T-helper 9 cell (primary cell): ENCODE measurements around the gene CRCP.
"Not testable (repeated sequence)": the region's sequence is repeated elsewhere in the genome, so short reads cannot be mapped to it uniquely, and the experiment has no call there.

Source experiments
- DNase-seq: peaks from one replicate; pipeline ENCODE4 v3.0.0-alpha.2; 2020

CRCP gene

GRCh38 chr7:66157060-66157459 is 42.4 kb downstream of the CRCP start:
- DNase-seq = no peak

DNA sequence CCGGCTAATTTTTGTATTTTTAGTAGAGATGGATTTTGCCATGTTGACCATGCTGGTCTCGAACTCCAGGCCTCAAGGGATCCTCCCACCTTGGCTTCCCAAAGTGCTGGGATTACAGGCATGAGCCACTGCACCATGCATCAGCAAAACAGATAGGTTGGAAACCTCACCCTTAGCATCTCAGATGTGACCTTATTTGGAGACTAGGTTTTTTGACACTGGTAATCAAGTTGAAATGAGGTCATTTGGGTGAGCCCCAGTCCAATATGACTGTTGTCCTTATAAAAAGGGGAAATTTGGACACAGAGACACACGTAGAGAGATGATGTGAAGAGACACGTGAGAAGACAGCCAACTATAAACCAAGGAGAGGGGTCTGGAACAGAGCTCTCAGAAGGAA is 48.0 kb downstream of the CRCP start:
- DNase-seq = no peak

DNA sequence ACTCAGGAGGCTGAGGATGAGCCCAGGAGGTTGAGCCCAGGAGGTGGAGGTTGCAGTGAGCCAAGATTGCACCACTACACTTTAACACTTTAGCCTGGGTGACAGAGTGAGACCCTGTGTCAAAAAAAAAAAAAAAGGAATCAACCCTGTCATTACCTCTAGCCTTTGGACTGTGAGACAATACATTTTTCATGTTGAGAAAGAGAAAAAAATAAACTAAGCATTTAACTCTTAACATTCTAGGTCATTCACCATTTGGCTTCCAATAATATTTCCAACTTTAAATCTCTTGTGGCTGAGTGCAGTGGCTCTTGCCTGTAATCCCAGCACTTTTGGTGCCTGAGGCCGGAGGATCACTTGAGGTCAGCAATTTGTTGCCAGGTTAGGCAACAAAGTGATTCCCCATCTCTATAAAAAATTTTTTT is 48.6 kb downstream of the CRCP start:
- no peak for DNase-seq

DNA sequence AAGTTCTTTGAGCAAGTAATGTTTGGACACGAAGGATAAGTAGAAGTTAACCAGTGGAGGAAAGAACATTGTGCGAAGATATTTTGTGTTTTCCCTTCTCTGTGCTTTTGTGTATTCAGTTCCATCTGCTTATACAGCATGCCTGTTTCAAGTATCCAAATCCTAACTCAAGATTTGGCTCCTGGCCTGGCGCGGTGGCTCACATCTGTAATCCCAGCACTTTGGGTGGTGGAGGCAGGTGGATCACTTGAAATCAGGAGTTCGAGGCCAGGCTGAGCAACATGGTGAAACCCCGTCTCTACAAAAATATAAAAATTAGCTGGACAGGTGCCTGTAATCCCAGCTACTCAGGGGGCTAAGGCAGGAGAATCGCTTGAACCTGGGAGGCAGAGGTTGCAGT is 49.7 kb downstream of the CRCP start:
- DNase-seq = no peak

DNA sequence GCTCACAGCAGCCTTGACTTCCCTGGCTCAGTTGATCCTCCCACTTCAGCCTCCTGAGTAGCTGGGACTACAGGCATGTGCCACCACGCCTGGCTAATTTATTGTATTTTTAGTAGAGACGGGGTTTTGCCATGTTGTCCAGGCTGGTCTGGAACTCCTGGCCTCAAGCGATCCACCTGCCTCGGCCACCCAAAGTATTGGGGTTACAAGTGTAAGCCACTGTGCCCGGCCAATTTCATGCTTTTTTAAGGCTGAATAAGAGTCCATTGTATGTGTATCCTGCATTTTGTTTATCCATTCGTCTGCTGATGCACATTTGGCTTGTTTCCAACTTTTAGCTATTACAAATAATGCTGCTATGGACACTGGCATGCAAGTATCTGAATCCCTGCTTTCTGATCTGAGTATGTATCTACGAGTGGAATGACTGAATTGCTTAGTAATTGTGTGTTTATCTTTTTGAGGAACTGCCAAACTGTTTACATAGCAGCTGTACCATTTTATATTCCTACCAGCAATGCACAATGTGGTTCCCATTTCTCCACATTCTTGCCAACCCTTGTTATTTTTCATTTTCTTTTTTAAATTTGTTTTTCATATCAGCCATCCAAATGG is 53.2 kb downstream of the CRCP start:
- no peak for DNase-seq

DNA sequence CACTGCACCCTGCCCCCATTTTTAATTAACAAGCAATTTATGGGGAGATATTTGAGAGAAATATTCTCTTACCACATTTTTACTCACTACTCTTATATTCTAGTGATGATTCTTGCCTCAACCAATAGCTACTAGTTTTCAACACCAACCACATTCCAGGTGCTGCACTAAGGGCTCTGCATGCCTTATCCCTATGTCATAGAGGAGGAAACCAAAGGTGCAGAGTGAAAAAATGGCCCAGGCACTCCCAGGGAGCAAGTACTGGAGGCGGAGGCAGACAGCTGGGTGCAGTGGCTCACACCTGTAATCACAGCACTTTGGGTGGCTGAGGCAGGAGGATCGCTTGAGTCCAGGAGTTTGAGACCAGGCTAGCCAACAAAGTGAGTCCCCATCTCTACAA is 55.0 kb downstream of the CRCP start:
- no peak for DNase-seq

GRCh38 chr7:66170309-66171231 is 55.9 kb downstream of the CRCP start:
- no peak for DNase-seq

DNA sequence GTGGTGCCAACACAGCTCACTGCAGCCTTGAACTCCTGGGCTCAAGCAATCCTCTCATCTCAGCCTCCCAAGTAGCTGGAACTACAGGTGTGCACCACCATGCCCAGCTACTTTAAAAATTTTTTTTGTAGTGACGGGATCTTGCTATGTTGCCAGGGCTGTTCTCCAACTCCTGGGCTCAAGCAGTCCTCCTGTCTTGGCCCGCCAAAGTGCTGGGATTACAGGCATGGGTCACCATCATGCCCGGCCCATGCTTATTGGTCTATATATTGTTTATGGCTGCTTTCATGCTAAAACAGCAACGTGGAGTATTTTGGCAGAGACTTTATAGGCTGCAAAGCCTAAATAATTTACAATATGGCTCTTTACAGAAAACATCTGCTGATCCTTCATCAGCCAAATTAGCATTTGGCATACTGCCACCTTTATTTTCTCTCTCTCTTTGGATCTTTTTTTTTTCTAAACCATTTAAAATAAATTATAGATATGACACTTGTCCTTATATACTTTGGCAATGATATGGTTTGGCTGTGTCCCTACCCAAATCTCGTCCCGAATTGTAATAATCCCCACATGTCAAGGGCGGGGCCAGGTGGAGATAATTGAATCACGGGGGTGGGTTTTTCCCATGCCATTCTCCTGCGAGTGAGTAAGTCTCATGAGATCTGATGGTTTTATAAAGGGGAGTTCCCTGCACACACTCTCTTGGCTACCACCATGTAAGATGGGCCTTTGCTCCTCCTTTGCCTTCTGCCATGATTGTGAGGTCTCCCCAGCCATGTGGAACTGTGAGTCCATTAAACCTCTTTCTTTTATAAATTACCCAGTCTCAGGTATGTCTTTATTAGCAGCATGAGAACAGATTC is 58.1 kb downstream of the CRCP start:
- not testable (repeated sequence) for DNase-seq

- DNase-seq = no peak
Measured at GRCh38 chr7:66173856-66174255, 59.2 kb downstream of the CRCP start.

DNA sequence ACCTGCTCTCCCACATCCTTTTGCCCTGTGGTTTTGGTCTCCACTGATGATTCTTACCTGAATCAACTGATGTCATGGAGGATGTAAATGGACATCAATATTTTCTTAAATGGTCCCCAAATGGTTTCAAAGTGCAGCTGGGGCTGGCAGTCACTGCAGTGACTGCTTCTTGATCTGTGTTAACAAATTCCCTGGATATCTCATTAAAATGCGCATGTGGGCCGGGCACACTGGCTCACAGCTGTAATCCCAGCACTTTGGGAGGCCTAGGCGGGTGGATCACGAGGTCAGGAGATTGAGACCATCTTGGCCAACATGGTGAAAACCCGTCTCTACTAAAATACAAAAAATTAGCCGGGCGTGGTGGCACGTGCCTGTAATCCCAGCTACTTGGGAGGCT is 60.4 kb downstream of the CRCP start:
- DNase-seq = not testable (repeated sequence)

DNA sequence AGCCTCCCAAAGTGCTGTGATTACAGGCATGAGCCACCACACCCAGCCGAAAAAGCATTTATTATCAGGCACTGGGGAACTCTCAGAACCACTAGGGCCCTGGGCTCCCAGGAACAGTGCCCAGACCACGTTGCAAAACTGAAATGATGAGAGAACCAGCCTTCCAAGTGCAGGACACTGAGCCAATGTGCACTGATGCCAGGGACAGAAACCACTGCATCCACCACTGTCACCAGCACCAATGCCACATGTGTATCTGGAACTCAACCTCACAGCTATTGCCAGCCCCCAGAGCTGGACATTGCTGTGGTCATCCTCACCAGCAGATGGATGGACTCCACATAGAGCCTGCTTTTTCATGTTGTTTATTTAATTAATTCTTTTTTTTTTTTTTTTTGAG is 62.3 kb downstream of the CRCP start:
- DNase-seq = no peak

DNA sequence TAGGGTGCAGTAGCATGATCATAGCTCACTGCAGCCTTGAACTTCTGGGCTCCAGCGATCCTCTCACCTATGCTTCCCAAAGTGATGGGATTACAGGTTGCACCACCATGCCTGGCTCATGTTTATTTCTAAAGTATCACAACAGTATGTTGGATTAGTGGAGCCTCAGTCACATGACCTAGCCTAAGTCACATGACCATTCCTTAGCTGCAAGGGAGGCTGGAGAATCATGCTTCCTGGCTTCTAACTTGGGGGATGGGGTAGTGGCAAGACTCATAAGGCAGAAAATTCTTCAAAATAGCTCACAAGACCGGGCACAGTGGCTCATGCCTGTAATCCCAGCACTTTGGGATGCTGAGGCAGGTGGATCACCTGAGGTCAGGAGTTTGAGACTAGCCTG is 63.6 kb downstream of the CRCP start:
- DNase-seq = no peak

GRCh38 chr7:66181329-66181728 is 66.7 kb downstream of the CRCP start:
- DNase-seq = no peak

DNA sequence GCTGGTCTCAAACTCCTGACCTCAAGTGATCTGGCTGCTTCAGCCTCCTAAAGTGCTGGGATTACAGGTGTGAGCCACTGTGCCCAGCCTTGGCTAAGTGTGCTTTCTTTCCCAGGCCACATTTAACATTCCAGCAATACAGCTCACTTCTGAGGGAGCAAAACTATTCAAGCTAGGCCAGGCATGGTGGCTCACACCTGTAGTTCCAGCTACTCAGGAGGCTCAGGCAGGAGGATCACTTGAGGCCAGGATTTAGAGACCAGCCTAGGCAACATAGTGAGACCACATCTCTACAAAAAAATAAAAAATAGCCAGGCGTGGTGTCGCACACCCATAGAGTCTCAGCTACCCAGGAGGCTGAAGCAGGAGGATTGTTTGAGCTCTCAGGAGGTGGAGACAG is 67.2 kb downstream of the CRCP start:
- DNase-seq = no peak

DNA sequence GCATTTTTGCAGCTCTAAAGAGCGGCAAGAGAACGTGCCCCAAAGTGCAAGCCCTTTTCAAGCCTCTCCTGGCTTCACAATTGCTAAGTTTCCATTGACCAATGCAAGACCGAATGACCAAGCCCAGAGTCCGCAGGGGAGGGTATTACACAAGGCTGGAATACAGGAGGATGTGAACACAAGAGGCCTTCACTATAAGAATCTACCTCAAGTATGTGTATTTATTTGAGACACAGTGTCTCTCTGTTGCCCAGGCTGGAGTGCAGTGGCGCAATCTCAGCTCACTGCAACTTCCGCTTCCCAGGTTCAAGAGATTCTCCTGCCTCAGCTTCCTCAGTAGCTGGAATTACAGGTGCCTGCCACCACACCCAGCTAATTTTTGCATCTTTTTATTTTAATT is 68.3 kb downstream of the CRCP start:
- no peak for DNase-seq

DNA sequence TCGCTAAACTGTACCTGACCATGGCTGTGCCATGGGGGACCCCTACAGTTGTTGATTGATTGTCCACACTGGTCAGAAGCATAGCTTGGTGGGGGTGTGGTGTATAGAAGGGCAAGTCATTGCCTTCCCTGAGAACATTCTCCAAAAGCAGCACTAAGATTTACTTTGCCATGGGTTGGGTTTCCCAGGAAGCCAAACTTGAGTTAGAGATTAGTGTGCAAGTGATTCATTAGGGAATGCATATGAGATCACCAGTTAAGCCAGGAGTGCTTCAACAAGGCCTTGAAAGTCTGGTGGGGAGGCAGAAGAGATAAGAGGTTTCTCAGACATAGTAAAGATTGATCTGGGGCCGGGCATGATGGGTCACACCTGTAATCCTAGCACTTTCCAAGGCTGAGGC is 69.1 kb downstream of the CRCP start:
- no peak for DNase-seq

DNA sequence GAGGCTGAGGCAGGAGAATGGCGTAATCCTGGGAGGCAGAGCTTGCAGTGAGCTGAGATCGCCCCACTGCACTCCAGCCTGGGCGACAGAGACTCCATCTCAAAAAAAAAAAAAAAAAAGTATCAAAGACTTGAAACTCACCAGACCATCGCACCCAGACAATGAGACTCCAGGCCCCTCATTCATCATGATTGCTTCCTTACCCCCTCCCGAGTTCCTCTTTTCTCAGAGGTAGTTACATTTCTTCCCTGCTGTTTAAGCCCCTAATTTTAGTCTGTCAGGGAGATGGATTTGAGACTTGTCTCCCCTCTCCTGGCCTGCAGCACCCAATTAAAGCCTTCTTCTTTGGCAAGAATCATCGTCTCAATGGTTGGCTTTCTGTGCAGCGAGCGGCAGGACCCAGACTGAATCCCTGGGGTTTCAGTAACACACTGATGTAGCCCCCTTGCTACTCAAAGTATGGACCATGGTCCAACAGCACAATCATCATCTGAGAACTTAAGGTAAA is 71.1 kb downstream of the CRCP start:
- no peak for DNase-seq

DNA sequence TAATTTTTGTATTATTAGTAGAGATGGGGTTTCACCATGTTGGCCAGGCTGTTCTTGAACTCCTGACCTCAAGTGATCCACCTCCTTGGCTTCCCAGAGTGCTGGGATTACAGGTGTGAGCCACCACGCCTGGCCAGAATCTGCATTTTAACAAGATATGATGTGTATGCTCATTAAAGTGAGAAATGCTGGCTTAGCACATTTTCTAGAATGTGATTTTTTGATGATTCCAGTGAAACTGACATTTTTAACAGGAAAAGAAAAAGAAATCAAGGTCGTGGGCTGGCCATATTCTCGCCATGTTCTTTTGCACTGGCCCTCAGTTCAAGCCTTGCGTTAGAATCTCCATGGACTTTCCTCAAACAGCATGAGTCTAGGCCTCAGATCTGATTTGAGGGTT is 72.3 kb downstream of the CRCP start:
- DNase-seq = no peak

DNA sequence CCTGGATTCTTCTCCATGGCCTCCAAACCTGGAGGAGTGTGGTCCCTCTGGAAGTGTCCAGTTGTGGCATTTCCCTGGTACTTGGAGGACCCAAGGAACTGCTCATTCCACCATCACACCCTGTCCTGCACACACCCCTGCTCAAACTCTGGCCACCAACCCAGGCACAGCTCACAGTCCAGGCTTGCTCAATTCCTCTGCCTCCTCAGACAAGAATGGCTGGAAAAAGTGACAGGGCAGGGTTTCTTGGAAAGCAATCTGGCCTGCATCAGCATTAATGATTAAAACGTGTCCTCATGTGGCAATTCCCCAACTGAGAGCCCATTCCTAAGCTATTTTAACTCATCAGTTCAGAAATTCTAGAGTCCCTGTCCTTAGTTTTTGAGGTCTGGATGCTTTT is 73.3 kb downstream of the CRCP start:
- DNase-seq = no peak

DNA sequence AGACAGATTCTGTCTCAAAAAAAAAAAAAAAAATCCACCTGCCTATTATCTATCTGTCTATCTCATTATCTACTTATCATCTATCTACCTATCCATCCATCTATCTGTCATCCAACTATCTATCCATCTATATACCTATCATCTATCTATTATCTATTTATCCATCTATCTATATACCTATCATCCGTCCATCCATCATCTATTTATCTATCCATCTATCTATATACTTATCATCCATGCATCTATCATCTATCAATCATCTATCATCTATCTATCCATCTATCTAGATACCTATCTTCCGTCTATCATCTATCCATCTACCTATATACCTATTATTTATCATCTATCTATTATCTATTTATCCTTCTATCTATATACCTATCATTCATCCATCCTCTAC is 74.0 kb downstream of the CRCP start:
- no peak for DNase-seq

DNA sequence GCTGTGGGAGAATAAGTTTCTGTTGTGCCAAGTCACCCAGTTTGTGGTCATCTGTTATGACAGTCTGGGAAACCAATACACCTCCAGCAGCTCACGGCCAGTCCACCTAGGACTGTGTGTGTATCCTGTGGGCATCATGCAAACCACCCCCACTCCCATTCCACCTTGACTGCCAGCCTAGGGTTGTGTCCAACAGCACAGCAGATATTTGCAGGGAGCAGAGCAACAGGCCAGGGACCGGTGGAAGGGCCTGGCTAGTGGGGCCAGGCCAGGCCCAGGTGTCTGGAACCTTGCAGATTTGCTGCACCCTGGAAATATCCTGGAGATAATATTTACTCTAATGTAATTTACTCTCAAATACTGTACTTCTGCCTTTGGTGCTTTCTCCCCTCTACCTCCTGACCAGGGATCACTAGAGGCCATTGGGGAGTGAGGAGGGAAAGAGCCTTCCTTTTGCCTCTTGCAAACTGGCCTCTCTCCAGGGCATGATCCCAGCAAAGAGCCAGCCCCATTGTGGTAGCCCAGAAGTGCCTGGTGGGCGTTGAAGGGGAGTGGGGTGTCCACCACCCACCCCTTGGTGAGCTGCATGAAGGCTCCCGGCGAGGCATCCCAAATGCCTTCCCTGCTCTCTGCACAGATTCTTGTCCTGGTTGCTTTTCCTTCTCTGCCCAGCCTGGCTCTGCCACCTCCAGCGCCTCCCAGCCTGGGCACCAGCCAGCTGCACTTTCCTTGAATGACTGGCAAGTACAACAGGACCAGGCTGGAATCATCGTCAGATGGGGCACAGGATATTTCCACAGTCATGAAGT is 75.3 kb downstream of the CRCP start:
- DNase-seq = no peak

- no peak for DNase-seq
Measured at GRCh38 chr7:66190504-66190857, 75.8 kb downstream of the CRCP start.
